T47D (cell line): ENCODE measurements around the gene PGLYRP1.
A peak's percentile ranks its signal among the peaks of the same experiment; 100 is the strongest.

Experiments
- DNase-seq, 2 experiments: peaks; one replicate each; pipeline versions ENCODE4 v3.0.0 to v3.0.0-alpha.2; 2011 to 2012; ENCODE audit warnings: low read depth in 1 of 2, low spot score in 1 of 2
- JUND ChIP-seq: IDR thresholded peaks from 2 replicates; pipeline ENCODE4 v1.6.1; 2012; ENCODE audit warnings: low read depth
- in situ Hi-C: cut with HindIII; loops from 2 replicates; pipeline ENCODE4 v1.10.0; 2016; ENCODE audit warnings: low sequenced_read_pairs, low pct_unique_long_range_greater_than_20kb

PGLYRP1 gene

GRCh38 chr19:46022431-46023310 is at the start of gene PGLYRP1:
TSS of gene PGLYRP1 (minus strand) at chr19:46023053. CDS start at chr19:46023021, 32 bp downstream.
- TF ChIP-seq JUND = no peak
- in situ Hi-C loops = no loop called here
- no peak for DNase-seq

DNA sequence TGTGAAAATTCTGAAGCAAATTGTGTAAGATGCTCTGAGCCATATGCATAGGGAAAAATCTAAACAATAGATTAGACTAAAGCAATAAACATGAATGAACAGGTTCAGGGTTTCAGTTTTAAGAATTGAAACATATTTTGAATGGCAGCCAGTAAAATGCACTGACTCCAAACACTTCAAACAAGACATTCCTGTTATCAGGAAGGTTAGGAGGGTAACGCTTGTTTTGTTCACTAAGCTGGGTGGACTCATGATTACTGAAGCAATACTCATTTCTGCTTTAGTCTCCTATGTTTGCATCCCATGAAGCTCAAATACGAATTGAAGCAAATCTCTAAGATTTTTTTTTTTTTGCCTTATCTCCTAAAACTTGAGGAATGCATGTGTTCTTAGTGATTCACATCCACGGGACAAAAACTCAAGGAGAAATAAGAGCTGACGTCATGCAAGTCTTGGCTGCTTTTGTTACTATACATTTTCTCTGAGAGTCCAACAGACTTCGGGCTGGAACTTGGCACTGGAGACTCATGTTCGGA is 47.0 kb upstream of the PGLYRP1 start:
- in situ Hi-C loops = no loop called here
- DNase-seq = no peak
- no peak for TF ChIP-seq JUND

- TF ChIP-seq JUND = no peak
- DNase-seq = peak in 1 of 2 experiments; percentile 15
- in situ Hi-C loops = no loop called here
Measured at GRCh38 chr19:46068345-46069258, 45.7 kb upstream of the PGLYRP1 start.

- in situ Hi-C loops = no loop called here
- DNase-seq = no peak
- TF ChIP-seq JUND = no peak
Measured at GRCh38 chr19:46067691-46068090, 44.8 kb upstream of the PGLYRP1 start.

DNA sequence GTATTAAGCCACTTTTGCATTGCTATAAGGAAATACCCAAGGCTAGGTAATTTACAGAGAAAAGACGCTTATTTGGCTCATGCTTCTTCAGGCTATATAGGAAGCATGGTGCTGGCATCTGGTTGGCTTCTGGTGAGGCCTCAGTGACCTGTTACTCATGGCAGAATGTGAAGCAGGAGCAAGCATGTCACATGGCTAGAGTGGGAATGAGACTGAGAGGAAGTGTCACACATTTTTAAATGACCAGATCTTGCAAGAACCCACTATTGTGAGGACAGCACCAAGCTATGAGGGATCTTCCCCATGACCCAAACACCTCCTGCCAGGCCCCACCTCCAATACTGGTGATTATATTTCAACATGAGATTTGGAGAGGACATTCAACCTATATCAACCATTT is 43.6 kb upstream of the PGLYRP1 start:
- no peak for TF ChIP-seq JUND
- no peak for DNase-seq
- in situ Hi-C loops = no loop called here

GRCh38 chr19:46065486-46066071 is 42.7 kb upstream of the PGLYRP1 start:
- DNase-seq = peak in 1 of 2 experiments; percentile 55
- no peak for TF ChIP-seq JUND
- in situ Hi-C loops = no loop called here

- in situ Hi-C loops = no loop called here
- no peak for DNase-seq
- TF ChIP-seq JUND = no peak
Measured at GRCh38 chr19:46063201-46063600, 40.3 kb upstream of the PGLYRP1 start.

DNA sequence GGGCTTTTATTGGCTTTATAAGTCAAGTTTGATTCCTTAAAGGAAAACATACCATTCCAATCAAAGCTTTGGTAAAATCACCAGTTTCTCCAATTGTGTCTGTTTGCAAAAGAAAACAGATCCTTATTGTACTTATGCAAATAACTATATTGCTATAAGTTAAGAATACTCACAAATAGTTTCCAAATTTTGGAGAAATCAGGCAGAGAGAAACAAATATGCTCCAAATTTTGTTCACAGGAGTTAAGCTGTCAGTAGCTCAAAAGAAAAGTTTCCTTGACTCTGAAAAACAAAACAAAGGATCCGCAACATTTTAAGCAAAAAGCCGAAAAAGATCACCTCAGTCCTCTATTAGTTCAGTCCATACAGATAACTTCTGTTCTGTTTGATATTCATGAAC is 37.2 kb upstream of the PGLYRP1 start:
- in situ Hi-C loops = no loop called here
- no peak for DNase-seq
- TF ChIP-seq JUND = no peak

- in situ Hi-C loops = no loop called here
- DNase-seq = no peak
- no peak for TF ChIP-seq JUND
Measured at GRCh38 chr19:46058778-46059177, 35.9 kb upstream of the PGLYRP1 start.

- TF ChIP-seq JUND = no peak
- DNase-seq = no peak
- in situ Hi-C loops = no loop called here
Measured at GRCh38 chr19:46056536-46056935, 33.7 kb upstream of the PGLYRP1 start.

GRCh38 chr19:46052896-46053295 is 30.0 kb upstream of the PGLYRP1 start:
- in situ Hi-C loops = no loop called here
- no peak for TF ChIP-seq JUND
- DNase-seq = no peak

DNA sequence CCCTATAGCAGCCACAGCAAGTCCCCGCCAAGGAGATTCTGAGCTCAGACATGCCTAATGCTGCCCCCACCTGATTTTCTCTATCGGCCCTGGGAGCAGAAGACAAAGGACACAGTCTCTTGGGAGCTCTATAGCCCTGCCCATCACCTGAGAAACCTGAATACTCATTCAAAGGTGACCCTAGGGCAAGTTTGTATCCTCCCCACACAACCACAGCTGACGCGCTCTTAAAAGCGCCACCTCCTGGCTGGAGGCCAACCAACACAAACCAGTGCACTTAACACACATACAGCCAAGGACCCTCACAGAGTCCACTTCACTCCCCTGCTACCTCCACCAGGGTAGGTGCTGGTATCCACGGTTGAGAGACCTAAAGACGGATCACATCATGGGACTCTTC is 26.7 kb upstream of the PGLYRP1 start:
- in situ Hi-C loops = no loop called here
- DNase-seq = no peak

More for the DNA sequence above, 26.7 kb upstream of the PGLYRP1 start:
- no peak for TF ChIP-seq JUND
